ENCODE results near the gene KIF21A.
"Not testable (repeated sequence)": the region's sequence is repeated elsewhere in the genome, so short reads cannot be mapped to it uniquely, and the experiment has no call there.

The KIF21A gene, protein sequence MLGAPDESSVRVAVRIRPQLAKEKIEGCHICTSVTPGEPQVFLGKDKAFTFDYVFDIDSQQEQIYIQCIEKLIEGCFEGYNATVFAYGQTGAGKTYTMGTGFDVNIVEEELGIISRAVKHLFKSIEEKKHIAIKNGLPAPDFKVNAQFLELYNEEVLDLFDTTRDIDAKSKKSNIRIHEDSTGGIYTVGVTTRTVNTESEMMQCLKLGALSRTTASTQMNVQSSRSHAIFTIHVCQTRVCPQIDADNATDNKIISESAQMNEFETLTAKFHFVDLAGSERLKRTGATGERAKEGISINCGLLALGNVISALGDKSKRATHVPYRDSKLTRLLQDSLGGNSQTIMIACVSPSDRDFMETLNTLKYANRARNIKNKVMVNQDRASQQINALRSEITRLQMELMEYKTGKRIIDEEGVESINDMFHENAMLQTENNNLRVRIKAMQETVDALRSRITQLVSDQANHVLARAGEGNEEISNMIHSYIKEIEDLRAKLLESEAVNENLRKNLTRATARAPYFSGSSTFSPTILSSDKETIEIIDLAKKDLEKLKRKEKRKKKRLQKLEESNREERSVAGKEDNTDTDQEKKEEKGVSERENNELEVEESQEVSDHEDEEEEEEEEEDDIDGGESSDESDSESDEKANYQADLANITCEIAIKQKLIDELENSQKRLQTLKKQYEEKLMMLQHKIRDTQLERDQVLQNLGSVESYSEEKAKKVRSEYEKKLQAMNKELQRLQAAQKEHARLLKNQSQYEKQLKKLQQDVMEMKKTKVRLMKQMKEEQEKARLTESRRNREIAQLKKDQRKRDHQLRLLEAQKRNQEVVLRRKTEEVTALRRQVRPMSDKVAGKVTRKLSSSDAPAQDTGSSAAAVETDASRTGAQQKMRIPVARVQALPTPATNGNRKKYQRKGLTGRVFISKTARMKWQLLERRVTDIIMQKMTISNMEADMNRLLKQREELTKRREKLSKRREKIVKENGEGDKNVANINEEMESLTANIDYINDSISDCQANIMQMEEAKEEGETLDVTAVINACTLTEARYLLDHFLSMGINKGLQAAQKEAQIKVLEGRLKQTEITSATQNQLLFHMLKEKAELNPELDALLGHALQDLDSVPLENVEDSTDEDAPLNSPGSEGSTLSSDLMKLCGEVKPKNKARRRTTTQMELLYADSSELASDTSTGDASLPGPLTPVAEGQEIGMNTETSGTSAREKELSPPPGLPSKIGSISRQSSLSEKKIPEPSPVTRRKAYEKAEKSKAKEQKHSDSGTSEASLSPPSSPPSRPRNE (N-terminal part only)

DNA sequence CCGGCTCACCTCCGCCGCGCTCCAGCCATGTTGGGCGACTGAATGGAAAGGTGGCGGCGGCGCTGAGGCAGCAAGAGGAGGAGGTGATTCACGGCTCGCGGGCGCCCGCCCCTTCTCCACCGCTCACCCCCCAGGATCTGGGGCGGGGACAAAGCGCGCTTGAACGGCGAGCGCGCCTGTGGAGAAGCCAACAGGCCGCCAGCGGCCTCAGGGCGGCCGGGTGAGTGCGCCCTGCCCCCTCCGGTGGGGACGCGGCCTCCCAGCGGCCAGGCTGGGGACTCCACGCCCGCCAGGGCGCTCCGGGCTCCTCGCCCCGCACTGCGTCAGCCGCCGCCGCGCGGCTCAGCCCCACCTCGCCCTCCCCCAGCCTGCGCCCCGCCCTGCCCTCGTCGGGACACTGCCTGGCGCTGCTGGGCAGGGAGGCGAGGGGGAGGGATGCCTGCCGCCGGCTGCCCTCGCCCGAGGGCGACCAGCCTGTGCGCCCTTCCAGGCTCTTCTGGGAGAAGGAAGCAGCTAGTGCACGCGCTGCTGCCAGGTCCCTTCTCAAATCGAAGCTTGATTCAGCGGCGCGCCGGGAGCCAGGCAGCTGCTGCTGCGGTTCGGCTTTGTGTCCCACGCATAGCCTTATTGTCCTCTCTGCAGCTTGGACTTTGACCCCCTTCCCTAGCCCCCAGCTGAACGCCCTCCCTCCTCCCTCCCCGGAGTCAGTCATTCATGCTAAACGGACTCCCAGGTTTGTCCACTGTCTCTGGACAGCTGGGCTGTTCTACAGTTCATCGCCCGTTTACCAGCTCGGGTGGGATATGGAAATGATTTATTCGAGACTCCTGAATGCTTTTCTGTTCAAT, at the start of gene KIF21A:
KIF21A (minus strand) TSS at position 40 of the 848 bp plus-strand sequence. CDS start 150 bp downstream, outside the sequence.
- DNase-seq (ENCODE audit: low read depth) = peak; percentile 75

DNA sequence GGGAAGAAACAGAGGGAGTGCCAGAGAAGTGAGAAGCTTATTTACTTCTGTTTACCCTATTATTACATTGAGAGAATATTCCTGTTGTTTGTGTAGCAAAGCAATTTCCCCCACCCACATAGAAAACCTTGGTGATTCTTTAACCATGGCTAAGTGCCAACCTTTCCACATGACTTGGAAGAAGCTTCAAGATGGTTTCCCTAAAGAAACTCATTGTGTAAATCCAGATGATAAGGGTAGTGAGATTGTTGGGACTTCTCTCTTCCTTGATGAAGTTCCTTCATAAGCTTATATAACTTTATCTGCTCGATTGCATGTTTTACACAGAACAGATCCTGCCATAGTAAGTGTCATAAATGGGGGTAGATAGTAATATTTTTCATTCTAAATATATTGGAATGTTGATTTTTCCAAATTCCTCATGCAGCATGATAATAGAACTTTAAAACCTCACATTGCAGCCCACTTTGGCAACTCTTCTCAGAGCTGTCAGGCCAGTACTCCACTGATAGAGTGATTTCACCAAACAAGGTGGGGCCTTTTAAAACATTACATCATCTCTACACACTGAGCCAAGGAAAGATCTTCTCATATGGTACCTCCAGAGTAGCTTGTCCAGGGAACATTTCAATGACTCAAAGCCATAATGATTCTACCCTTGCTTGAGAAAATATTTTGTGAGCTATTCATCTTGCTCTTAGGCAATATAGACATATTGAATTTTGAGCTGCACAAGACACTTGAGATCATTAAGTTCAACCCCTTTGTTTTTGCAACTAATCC, 47.8 kb upstream of the KIF21A start:
- DNase-seq (ENCODE audit: low read depth) = peak; percentile 83

DNA sequence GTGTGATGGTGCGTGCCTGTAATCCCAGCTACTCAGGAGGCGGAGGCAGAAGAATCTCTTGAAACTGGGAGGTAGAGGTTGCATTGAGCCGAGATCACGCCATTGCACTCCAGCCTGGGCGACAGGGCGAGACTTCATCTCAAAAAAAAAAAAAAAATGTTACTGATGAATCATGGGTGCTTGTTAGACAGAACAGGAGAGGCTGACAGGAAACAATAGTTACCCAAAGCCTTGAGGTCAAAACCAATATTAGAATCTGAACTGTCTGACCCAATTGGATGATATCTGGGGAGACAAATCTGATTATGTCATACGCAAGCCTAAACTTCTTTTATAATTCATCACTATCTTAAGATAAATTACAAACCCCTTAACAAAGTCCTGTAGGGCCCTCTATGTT, 40.7 kb upstream of the KIF21A start:
- no peak for DNase-seq (ENCODE audit: low read depth)

DNA sequence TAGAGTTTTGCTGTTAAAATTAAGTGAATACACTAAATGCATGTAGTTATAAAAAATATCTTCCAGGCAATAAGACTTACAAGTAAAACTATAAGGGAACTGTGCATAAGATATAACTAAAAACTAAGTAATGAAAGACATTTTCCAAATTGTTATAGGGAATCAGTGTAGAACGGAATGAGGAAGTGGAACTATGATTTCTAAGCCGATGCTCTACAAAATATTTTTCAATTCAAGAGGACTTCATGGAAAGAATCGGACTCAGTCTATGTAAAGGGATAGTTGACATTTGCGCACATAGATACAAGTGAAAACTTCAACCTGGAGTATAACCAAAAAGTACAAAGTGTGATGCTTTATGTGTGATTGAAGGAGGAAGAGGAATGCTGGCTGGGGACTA, 40.1 kb upstream of the KIF21A start:
- no peak for DNase-seq (ENCODE audit: low read depth)

GRCh38 chr12:39476894-39477293, 34.0 kb upstream of the KIF21A start:
- DNase-seq (ENCODE audit: low read depth) = no peak

DNA sequence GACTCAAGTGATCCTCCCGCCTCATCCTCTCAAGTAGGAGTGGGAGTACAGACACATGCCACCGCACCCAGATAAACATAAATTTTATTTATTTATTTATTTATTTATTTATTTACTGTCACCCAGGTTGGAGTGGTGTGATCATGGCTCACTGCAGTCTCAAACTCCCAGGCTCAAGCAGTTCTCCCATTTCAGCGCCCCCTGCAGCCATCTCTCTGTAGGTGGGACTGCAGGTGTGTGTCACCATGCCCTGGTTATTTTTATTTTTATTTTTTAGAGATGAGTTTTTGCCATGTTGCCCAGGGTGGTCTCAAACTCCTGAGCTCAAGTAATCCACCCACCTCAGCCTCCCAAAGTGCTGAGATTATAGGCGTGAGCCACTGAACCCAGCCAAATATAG, 33.2 kb upstream of the KIF21A start:
- DNase-seq (ENCODE audit: low read depth) = no peak

DNA sequence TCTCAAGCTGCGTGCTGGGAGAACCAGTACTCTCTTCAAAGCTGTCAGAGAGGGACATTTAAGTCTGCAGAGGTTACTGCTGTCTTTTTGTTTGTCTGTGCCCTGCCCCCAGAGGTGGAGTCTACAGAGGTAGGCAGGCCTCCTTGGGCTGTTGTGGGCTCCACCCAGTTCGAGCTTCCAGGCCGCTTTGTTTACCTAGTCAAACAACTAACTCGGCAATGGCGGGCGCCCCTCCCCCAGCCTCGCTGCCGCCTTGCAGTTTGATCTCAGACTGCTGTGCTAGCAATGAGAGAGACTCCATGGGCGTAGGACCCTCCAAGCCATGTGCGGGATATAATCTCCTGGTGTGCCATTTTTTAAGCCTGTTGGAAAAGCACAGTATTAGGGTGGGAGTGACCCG, 32.2 kb upstream of the KIF21A start:
- not testable (repeated sequence) for DNase-seq (ENCODE audit: low read depth)

DNA sequence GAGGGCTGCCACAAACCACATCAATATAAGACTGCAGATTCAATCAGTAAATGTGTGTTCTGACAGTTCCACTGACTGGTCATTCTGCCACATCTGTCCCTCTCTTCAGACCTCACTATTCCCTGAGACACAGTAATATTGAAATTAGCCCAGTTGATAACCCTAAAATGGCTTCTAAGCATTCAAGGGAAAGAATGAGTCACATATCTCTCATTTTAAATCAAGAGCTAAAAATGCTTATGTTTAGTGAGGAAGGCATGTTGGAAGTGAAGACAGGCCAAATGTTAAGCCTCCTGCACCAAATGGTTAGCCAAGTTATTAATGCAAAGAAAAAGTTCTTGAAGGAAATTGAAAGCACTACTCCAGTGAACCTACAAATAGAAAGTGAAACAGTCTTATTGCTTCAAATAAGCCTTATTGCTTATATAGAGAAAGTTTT, 24.5 kb upstream of the KIF21A start:
- no peak for DNase-seq (ENCODE audit: low read depth)

DNA sequence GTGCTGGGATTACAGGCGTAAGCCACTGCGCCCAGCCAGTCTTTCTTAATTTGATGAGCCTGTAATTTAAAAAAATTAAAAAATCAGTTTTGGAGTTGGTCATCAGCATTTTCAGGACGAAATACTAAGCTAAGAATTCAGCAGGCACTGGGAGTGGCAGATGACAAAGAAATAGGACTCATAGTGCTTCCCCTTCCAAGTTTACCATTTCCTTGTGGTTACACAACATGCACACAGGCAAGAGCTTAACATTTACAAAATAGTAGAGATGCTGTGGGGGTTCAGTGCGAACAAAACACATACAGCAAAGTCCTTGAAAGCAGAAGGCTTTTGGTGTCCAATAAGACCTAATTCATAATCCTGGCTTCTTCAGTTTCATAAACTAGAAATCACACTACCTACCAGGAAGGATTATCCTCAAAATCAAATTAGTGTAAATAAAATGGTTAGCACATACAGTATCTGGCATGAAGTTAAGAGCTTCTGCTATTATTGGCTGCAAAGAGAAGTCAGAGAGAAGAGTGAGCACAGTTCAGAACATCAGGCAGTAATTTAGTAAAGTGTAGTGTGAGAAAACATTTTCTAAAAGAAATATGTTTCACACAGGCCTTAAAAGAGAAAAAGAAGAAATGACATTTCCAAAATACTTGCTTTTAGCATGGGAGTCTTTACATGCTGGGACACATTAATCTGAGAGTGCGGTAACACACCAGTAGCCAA, 22.2 kb upstream of the KIF21A start:
- DNase-seq (ENCODE audit: low read depth) = no peak

- DNase-seq (ENCODE audit: low read depth) = no peak
Measured at GRCh38 chr12:39461059-39461458, 18.1 kb upstream of the KIF21A start.

- DNase-seq (ENCODE audit: low read depth) = no peak
Measured at GRCh38 chr12:39459027-39459434, 16.1 kb upstream of the KIF21A start.

- no peak for DNase-seq (ENCODE audit: low read depth)
Measured at GRCh38 chr12:39451977-39452376, 9.1 kb upstream of the KIF21A start.

DNA sequence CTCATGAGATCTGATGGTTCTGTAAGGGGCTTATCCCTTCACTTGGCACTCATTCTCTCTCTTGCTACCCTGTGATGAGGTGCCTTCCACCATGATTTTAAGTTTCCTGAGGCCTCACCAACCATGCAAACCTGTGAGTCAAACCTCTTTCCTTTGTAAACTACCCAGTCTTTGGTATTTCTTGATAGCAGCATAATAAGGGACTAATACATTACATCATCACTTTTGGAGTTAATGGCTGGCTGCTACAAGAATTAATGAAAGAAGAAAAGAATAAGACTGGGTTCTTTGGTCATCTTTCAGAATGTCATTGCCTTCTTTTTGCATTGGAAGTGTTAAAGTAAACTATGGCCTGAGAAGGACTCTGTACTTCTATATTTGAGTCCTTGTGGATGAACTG, 5.1 kb upstream of the KIF21A start:
- DNase-seq (ENCODE audit: low read depth) = no peak

DNA sequence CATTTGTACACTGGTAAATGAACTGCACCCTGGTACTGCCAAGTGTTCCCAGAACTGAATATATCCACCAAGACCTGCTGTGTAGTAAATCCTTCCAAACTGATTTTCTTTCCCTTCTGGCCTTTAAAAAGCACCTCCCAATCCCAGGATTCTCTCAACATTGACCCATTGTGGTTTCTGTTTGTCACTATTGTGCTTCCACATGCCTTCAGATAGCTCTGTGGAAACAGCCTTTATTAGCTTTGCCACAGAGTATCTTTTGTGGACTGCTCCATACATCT, 949 bp upstream of the KIF21A start:
- DNase-seq (ENCODE audit: low read depth) = no peak

DNA sequence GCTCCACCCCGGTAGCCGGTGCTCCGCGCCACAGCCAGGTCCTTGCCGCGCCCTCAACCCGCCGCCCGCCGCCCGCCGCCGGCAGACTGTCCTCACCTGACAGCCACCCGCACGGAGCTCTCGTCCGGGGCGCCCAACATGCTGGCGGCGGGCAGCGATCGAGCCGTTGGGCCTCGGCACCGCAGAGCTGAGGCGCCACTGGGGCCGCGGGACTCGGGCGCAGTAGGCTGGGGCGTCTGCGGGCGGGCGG, 164 bp downstream of the KIF21A start:
- no peak for DNase-seq (ENCODE audit: low read depth)

DNA sequence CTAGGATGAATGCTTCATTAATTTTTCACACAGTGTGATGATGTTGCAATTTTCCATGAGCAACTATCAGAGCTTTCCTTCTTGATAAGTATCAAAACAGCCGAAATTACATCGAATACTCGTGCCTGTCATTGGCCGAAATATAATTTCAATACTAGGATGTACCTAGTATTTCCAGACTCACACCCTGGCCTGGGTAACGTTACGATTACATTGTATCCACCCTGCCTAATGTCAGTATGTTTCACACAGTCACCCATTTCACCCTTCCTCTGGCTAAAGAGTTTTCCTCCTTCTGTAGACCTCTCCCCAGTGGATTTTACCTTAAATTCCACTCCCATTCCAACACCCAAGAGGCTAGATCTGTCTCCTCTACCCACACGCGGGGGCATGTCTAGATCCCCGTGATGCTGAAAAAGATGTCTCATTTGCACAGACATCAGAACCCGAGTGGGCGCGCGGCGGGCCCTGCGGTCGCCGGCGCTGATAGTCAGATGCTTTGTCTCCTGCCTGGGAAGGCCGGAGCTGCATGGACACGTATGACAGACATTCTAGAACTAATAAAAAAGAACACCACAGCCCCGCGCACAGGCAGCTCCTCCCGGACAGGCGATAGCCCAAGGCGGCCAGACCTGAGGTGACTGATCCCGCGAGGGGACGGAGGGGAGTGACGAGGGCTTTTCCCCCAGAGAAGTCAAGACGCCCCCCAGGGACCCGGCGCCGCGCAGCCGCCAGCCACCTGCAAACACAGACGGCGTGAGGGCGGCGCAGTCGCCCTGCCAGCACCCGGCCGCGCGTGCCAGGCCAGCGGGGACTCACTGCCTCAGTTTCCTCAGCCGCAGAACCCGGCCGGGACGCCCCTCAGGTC, 723 bp downstream of the KIF21A start:
- DNase-seq (ENCODE audit: low read depth) = peak; percentile 3

GRCh38 chr12:39441189-39441962, 1.5 kb downstream of the KIF21A start:
- no peak for DNase-seq (ENCODE audit: low read depth)

GRCh38 chr12:39440781-39441180, 2.1 kb downstream of the KIF21A start:
- no peak for DNase-seq (ENCODE audit: low read depth)

DNA sequence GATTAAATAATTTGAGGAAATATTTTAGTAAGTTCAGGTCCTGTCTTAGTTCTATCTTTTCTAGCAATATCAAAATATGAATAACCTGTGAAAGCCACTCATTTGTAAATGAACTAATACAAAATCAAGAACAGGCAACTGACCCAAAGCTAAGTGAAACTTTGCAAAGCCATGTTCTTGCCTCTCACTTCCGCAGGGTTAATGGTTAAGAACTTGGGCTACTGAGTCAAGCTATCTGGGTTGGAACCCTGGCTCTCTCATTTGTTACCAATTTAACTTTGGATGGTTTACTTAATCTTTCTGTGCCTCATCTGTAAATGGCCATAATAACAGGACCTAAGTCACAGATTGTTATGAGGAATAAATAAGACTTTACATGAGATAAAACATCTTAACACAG, 2.8 kb downstream of the KIF21A start:
- no peak for DNase-seq (ENCODE audit: low read depth)

Measured in HS-5 (cell line).